ENCODE data around the gene CBFA2T2.
"Not testable (repeated sequence)": the region's sequence is repeated elsewhere in the genome, so short reads cannot be mapped to it uniquely, and the experiment has no call there.

Gene CBFA2T2

DNA sequence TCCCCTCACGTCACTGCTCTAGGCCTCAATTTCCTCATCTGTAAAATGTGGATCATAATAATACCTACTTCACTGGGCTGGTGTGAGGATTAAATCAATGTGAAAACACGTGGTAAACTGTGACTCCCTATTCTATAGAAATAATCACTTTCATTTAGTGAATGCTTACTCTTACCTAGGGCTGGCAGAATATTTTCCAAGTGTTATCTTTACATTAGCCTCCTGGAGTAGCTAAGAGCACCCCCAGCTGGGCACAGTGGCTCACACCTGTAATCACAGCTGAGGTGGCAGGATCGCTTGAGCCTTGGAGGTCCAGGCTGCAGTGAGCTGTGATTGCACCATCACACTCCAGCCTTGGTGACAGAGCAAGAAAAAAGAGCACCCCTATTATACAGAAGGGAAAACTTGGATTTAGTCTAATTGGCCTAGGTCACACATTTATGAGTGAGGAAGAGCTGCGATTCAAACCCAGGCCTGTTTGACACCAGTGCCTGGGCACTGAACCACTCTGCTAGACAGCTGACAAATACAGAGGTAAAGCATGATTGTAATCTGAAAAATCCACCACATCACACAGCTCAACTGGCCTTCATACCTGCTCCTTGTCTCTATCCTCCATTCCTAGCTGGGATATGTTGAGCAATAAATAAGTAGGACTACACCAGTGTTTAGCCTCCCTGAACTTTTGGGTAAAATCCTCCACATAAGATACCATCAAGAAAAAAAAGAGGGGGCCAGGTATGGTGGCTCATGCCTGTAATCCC lies 44.9 kb upstream of the CBFA2T2 start:
- H3K4me3 ChIP-seq (ENCODE audit: low read depth, low read length): no peak overlapping the region
- TF ChIP-seq, protein P1, sequence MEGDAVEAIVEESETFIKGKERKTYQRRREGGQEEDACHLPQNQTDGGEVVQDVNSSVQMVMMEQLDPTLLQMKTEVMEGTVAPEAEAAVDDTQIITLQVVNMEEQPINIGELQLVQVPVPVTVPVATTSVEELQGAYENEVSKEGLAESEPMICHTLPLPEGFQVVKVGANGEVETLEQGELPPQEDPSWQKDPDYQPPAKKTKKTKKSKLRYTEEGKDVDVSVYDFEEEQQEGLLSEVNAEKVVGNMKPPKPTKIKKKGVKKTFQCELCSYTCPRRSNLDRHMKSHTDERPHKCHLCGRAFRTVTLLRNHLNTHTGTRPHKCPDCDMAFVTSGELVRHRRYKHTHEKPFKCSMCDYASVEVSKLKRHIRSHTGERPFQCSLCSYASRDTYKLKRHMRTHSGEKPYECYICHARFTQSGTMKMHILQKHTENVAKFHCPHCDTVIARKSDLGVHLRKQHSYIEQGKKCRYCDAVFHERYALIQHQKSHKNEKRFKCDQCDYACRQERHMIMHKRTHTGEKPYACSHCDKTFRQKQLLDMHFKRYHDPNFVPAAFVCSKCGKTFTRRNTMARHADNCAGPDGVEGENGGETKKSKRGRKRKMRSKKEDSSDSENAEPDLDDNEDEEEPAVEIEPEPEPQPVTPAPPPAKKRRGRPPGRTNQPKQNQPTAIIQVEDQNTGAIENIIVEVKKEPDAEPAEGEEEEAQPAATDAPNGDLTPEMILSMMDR (IDR thresholded peaks at IDR 0.05; ENCODE audit: low read depth, low read length): no peak

DNA sequence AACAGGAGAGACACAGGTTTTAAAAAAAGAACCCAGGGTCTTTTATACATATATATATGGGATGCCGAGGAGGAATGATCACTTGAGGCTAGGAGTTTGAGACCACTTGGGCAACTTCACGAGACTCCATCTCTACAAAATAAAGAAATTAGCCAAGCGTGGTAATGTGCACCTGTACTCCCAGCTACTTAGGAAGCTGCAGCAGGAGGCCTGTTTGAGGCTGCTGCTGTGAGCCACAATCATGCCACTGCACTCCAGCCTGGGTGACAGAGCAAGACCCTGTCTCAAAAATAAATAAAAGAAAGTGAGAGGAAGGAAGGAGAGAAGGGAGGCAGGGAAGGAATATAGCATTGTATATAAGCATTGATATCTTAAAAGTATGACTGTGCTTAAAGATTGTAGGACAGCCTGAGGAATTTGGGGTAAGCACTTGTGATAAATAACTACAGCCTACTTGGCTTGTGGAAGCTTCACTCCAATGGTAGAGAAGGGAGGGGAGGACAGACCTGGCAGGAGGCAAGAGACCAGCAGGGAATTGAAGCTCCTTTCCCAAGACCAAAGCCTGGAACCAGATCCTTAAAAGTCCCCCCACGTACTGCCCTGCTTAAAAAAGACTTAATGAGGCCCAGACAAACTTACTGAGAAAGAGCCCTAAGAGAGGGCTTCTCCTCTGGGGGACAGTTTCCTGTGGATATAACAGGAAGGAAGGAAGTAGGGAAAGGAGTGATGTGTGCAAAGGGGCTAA lies 43.8 kb upstream of the CBFA2T2 start:
- H3K4me3 ChIP-seq (ENCODE audit: low read depth, low read length): no peak overlapping the region
- TF ChIP-seq, protein P1 (IDR thresholded peaks at IDR 0.05; ENCODE audit: low read depth, low read length): no peak

DNA sequence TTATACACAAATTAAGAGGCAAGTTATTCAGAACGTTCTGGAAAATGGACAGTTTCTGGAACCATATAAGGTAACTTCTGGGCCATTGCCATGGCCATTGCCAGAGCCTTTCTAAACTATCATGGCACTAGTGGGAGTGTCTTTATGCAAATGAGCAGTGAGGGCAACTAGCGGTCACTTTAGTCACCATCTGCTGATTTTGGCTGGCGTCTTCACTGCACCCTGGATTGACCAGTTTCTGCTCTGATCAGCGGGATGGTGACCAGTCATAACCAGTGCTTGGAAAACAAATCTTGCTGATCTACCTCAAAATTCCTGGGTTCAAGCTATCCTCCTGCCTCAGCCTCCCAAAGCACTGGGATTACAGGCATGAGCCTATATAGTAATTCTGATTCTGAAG lies 39.0 kb upstream of the CBFA2T2 start:
- TF ChIP-seq, protein P1 (IDR thresholded peaks at IDR 0.05; ENCODE audit: low read depth, low read length): no peak
- H3K4me3 ChIP-seq (ENCODE audit: low read depth, low read length): no peak overlapping the region

DNA sequence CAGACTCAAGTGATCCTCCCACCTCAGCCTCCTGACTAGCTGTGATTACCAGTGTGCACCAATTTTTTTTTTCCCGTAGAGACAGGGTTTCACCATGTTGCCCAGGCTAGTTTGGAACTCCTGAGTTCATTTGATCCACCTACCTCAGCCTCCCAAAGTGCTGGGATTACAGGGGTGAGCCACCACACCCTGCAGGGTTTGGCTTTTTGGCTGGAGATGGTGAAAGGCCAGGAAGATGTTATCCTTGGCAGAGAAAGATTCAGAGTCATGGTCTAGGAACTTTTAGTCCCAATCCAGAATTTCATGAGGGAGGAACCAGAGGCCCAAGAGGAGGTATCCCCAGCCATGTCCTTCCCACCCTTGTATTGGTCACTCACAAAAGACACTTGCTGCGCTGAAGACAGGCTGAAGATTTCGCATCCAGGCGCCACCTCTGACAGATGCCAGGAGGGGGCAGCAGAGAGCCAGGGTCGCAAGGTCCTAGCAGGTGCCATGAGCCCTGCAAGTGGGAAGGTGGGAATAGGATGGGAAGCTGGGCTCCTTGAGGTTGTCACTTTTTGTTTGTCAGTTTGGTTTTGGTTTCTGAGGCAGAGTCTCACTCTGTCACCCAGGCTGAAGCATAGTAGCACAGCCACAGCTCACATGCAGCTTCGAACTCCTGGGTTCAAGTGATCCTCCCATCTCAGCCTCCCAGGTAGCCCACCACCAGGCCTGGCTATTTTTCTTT lies 32.8 kb upstream of the CBFA2T2 start:
- TF ChIP-seq, protein P1 (IDR thresholded peaks at IDR 0.05; ENCODE audit: low read depth, low read length): peak; percentile 89
- H3K4me3 ChIP-seq (ENCODE audit: low read depth, low read length): not testable (repeated sequence)

DNA sequence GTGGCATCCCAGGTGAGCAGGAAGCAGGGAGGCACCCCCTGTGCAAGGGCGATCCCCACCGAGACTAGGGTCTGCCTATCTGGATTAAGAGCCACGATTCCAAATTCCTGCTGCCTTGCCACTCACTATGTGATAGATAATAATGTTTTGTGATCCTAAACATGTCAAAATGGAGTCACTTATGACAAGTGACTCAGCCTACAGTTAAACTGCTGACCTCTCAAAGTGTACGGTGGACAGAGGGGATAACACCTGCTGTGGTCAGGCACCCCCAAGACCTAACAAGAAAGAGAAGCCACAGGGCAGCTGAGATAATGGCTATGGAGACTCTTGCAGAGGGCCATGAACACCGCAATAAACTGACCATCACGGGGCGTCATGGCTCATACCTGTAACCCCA lies 30.3 kb upstream of the CBFA2T2 start:
- TF ChIP-seq, protein P1 (IDR thresholded peaks at IDR 0.05; ENCODE audit: low read depth, low read length): no peak
- H3K4me3 ChIP-seq (ENCODE audit: low read depth, low read length): no peak overlapping the region

DNA sequence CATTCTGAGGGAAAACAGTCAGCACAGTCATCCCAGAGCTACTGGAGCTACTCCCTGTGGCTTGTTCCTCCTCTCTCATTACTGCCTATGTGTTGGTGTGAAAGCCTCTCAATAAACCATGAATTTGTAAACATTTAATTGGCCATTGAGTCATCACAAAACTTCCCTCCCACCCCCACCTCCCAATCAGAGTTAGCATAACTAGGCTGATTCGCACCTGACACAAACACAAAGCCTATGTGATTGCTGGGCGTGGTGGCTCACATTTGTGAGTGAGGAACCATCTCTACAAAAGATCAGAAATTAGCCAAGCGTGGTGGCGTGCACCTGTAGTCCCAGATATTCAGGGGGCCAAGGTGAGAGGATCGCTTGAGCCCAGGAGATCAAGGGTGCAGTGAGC lies 29.2 kb upstream of the CBFA2T2 start:
- TF ChIP-seq, protein P1 (IDR thresholded peaks at IDR 0.05; ENCODE audit: low read depth, low read length): no peak
- no peak overlapping the region for H3K4me3 ChIP-seq (ENCODE audit: low read depth, low read length)

All from WI38 (cell line).